Measurements from ENCODE around the gene HM13. TPM values are rescaled to one million over a fixed set of nuclear protein-coding genes. Genes with fewer than 3 reads are reported as not detected.

The HM13 gene
- total RNA-seq, 1 experiment from 2014 or later, result 183 TPM

DNA sequence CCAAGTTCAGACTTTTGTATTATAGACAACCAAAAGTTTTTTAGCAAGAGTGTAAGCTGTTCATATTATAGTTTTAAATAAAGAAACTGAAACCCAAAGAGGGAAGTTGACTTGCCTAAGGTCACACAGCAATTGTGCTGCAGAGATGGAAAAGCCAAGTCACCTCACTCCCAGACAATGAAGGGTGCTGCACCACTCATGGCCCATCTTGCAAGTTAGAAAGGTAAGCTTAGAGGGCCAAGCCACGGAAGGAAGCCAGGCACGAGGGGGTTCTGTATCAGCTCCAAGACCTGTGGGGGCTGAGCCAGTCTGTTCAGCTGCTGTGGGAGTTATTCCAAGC, 40.2 kb upstream of the HM13 start:
- H3K27ac ChIP-seq (ENCODE audit: low read depth, low read length), result no peak overlapping the region
- RAD21 ChIA-PET (ENCODE audit: low non-redundant PET in 1 of 2, low total read pairs in 2 of 2, uncharacterized antibody in 2 of 2, unreplicated experiment in 2 of 2), result no interaction called here
- no peak overlapping the region for H3K4me3 ChIP-seq (replicated peaks in 1 of 2; ENCODE audit: low read depth in 1 of 2, low read length in 2 of 2)
- H3K4me1 ChIP-seq (ENCODE audit: control insufficient read depth in 1 of 2, insufficient read depth in 2 of 2, low read length in 2 of 2), result no peaks in the 10 kb centered on the region
- no peaks in the 10 kb centered on the region for H3K9me2 ChIP-seq (ENCODE audit: insufficient read depth)
- H3K9ac ChIP-seq (ENCODE audit: low read length), result no peak overlapping the region
- H3K27me3 ChIP-seq (ENCODE audit: insufficient read depth, low read length), result no peaks in the 10 kb centered on the region
- POLR2A ChIA-PET, result no interaction called here
- no peak overlapping the region for H2AFZ ChIP-seq (ENCODE audit: low read depth, low read length, poor library complexity, severe bottlenecking)
- H3K9me3 ChIP-seq (ENCODE audit: control insufficient read depth in 1 of 2, insufficient read depth in 1 of 2, low read depth in 1 of 2, low read length in 2 of 2), result no peaks in the 10 kb centered on the region
- CTCF ChIA-PET, result interaction anchor here (1.1 kb wide), 1 partner anchor 29 kb away, joined by 5 read pairs; no protein-coding TSS in a partner anchor
- H3K79me2 ChIP-seq (ENCODE audit: insufficient read depth, low read length), result no peaks in the 10 kb centered on the region
- DNase-seq (ENCODE audit: low read depth, low spot score) (no peak), ATAC-seq (no peak)
- intact Hi-C loops (cut with micrococcal nuclease), result no loop called here
- no peaks in the 10 kb centered on the region for H4K20me1 ChIP-seq (ENCODE audit: insufficient read depth)
- TF ChIP-seq POLR2A (IDR thresholded peaks at IDR 0.05; ENCODE audit: borderline replicate concordance, extremely low read depth, insufficient read depth, insufficient read length), result no peak
- no peak for TF ChIP-seq JUND (IDR thresholded peaks at IDR 0.05)
- TF ChIP-seq, protein P1, sequence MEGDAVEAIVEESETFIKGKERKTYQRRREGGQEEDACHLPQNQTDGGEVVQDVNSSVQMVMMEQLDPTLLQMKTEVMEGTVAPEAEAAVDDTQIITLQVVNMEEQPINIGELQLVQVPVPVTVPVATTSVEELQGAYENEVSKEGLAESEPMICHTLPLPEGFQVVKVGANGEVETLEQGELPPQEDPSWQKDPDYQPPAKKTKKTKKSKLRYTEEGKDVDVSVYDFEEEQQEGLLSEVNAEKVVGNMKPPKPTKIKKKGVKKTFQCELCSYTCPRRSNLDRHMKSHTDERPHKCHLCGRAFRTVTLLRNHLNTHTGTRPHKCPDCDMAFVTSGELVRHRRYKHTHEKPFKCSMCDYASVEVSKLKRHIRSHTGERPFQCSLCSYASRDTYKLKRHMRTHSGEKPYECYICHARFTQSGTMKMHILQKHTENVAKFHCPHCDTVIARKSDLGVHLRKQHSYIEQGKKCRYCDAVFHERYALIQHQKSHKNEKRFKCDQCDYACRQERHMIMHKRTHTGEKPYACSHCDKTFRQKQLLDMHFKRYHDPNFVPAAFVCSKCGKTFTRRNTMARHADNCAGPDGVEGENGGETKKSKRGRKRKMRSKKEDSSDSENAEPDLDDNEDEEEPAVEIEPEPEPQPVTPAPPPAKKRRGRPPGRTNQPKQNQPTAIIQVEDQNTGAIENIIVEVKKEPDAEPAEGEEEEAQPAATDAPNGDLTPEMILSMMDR (IDR thresholded peaks at IDR 0.05 in 2 of 3, conservative IDR thresholded peaks at IDR 0.05 in 1 of 3; ENCODE audit: borderline replicate concordance in 1 of 3, insufficient read depth in 1 of 3, low read depth in 2 of 3, low read length in 2 of 3), result no peak
- TF ChIP-seq POLR2AphosphoS5 (IDR thresholded peaks at IDR 0.05; ENCODE audit: low read depth, low read length), result no peak
- no TSS peak for BruUV-seq (replicated peaks)
- H3K36me3 ChIP-seq (ENCODE audit: control insufficient read depth in 1 of 2, insufficient read depth in 2 of 2, low read length in 2 of 2), result no peaks in the 10 kb centered on the region
- no peak overlapping the region for H3K4me2 ChIP-seq (ENCODE audit: low read length)

DNA sequence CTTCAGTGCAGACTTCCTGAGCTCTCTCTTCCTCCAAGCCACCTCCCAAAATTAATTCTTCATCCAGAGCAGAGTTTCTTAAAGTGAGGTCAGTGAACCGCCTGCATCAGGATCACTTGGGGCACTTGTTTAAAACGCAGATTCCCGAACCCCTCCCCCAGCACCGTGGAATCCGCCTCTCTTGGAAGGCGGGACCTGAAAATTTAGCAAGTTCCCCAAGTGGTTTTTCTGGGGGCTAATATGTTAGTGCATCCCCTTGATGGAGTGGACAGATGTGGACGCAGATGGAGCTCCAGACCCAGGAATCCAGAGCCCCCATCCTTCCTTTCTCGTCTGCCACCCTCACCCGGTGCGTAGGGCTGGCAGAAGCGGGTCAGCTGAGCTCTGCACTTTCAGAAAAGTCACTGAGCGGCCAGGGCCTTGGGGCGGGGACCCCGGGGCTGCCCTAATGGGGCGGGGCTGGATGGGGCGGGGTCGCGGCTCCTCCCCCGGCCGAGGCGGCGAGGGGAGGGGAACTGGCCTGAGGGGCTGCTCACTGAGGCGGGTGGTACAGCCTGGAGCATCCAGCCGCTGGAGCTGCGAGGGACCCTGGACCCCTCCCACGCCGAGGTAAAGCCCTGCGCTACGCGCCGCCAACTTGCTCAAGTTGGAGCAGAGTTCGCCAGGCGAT, 39.3 kb upstream of the HM13 start, which contains the start of the genes DEFB124 and REM1:
Gene DEFB124 (minus strand): TSS at position 370 of the 670 bp plus-strand sequence. CDS start 2,114 bp downstream, outside the sequence.
Gene REM1 (plus strand): TSS at position 531 of the 670 bp plus-strand sequence. CDS start 1,158 bp downstream, outside the sequence.
- Histone ChIP-seq H2AFZ (ENCODE audit: low read depth, low read length, poor library complexity, severe bottlenecking) (no peak within 1 kb of the TSS), H3K27me3 (ENCODE audit: insufficient read depth, low read length) (no peaks in the 10 kb centered on the region), H3K4me1 (ENCODE audit: control insufficient read depth in 1 of 2, insufficient read depth in 2 of 2, low read length in 2 of 2) (no peaks in the 10 kb centered on the region), H3K36me3 (ENCODE audit: control insufficient read depth in 1 of 2, insufficient read depth in 2 of 2, low read length in 2 of 2) (no peaks in the 10 kb centered on the region), H3K27ac (ENCODE audit: low read depth, low read length) (no peak within 1 kb of the TSS), H3K9me3 (ENCODE audit: control insufficient read depth in 1 of 2, insufficient read depth in 1 of 2, low read depth in 1 of 2, low read length in 2 of 2) (no peaks in the 10 kb centered on the region), H3K4me3 (replicated peaks in 1 of 2; ENCODE audit: low read depth in 1 of 2, low read length in 2 of 2) (no peak within 1 kb of the TSS), H4K20me1 (ENCODE audit: insufficient read depth) (no peaks in the 10 kb centered on the region), H3K79me2 (ENCODE audit: insufficient read depth, low read length) (no peaks in the 10 kb centered on the region), H3K9ac (ENCODE audit: low read length) (no peak within 1 kb of the TSS), H3K9me2 (ENCODE audit: insufficient read depth) (no peaks in the 10 kb centered on the region), H3K4me2 (ENCODE audit: low read length) (no peak within 1 kb of the TSS)
- DNase-seq (ENCODE audit: low read depth, low spot score), result no peak
- BruUV-seq (replicated peaks), result no TSS peak
- CTCF ChIA-PET, result interaction anchor here (1.1 kb wide), 1 partner anchor 28 kb away, joined by 5 read pairs; no protein-coding TSS in a partner anchor
- ATAC-seq, result no peak
- RAD21 ChIA-PET (ENCODE audit: low non-redundant PET in 1 of 2, low total read pairs in 2 of 2, uncharacterized antibody in 2 of 2, unreplicated experiment in 2 of 2), result no interaction called here
- POLR2A ChIA-PET, result no interaction called here
- intact Hi-C loops (cut with micrococcal nuclease), result no loop called here
- no peak for TF ChIP-seq YY1 (IDR thresholded peaks at IDR 0.05; ENCODE audit: extremely low read depth, insufficient replicate concordance, low read depth, low read length)
- TF ChIP-seq SIN3A (IDR thresholded peaks at IDR 0.05; ENCODE audit: low read depth), result no peak
- TF ChIP-seq ZNF274 (IDR thresholded peaks at IDR 0.05; ENCODE audit: low read depth, low read length), result no peak
- no peak for TF ChIP-seq ZFX (IDR thresholded peaks at IDR 0.05)
- TF ChIP-seq JUND (IDR thresholded peaks at IDR 0.05), result no peak
- TF ChIP-seq SRF (IDR thresholded peaks at IDR 0.05; ENCODE audit: low read depth), result no peak
- TF ChIP-seq, protein P2, sequence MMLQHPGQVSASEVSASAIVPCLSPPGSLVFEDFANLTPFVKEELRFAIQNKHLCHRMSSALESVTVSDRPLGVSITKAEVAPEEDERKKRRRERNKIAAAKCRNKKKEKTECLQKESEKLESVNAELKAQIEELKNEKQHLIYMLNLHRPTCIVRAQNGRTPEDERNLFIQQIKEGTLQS (IDR thresholded peaks at IDR 0.05), result no peak
- TF ChIP-seq ELF1 (IDR thresholded peaks at IDR 0.05; ENCODE audit: borderline replicate concordance, low read depth), result no peak
- TF ChIP-seq EGR1 (IDR thresholded peaks at IDR 0.05; ENCODE audit: low read depth), result no peak
- TF ChIP-seq, protein P3, sequence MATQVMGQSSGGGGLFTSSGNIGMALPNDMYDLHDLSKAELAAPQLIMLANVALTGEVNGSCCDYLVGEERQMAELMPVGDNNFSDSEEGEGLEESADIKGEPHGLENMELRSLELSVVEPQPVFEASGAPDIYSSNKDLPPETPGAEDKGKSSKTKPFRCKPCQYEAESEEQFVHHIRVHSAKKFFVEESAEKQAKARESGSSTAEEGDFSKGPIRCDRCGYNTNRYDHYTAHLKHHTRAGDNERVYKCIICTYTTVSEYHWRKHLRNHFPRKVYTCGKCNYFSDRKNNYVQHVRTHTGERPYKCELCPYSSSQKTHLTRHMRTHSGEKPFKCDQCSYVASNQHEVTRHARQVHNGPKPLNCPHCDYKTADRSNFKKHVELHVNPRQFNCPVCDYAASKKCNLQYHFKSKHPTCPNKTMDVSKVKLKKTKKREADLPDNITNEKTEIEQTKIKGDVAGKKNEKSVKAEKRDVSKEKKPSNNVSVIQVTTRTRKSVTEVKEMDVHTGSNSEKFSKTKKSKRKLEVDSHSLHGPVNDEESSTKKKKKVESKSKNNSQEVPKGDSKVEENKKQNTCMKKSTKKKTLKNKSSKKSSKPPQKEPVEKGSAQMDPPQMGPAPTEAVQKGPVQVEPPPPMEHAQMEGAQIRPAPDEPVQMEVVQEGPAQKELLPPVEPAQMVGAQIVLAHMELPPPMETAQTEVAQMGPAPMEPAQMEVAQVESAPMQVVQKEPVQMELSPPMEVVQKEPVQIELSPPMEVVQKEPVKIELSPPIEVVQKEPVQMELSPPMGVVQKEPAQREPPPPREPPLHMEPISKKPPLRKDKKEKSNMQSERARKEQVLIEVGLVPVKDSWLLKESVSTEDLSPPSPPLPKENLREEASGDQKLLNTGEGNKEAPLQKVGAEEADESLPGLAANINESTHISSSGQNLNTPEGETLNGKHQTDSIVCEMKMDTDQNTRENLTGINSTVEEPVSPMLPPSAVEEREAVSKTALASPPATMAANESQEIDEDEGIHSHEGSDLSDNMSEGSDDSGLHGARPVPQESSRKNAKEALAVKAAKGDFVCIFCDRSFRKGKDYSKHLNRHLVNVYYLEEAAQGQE (IDR thresholded peaks at IDR 0.05; ENCODE audit: low read depth), result no peak
- no peak for TF ChIP-seq EZH2phosphoT487 (IDR thresholded peaks at IDR 0.05; ENCODE audit: borderline replicate concordance)
- TF ChIP-seq SP1 (IDR thresholded peaks at IDR 0.05; ENCODE audit: low read depth), result no peak
- no peak for TF ChIP-seq POLR2A (IDR thresholded peaks at IDR 0.05; ENCODE audit: borderline replicate concordance, extremely low read depth, insufficient read depth, insufficient read length)
- TF ChIP-seq FOSL1 (IDR thresholded peaks at IDR 0.05; ENCODE audit: low read depth), result no peak

Data from HCT116 (cell line).